Trophoblast cell (in vitro differentiated cells and primary cell): Measurements from ENCODE around the gene BMAL1.
"Not testable (repeated sequence)": the region's sequence is repeated elsewhere in the genome, so short reads cannot be mapped to it uniquely, and the experiment has no call there.

ENCODE experiments used
- DNase-seq, 2 donors: peaks; one replicate each; pipeline ENCODE4 v3.0.0-alpha.2; 2016
- H2AFZ ChIP-seq: 2 replicates; pipeline ENCODE4 v1.6.1; 2013; ENCODE audit warnings: low read length, moderate library complexity, mild to moderate bottlenecking; ENCODE audit not compliant: insufficient read depth, poor library complexity
- H2AK5ac ChIP-seq: 2 replicates; pipeline ENCODE4 v1.6.1; 2013; ENCODE audit warnings: mild to moderate bottlenecking, low read length
- H2BK120ac ChIP-seq: 2 replicates; pipeline ENCODE4 v1.6.1; 2013; ENCODE audit warnings: low read length, mild to moderate bottlenecking, moderate library complexity; ENCODE audit not compliant: insufficient read depth, poor library complexity
- H2BK12ac ChIP-seq: 2 replicates; pipeline ENCODE4 v1.6.1; 2013; ENCODE audit warnings: mild to moderate bottlenecking, low read length, moderate library complexity
- H2BK5ac ChIP-seq: 2 replicates; pipeline ENCODE4 v1.6.1; 2013; ENCODE audit warnings: low read length, low read depth, moderate library complexity, mild to moderate bottlenecking; ENCODE audit not compliant: poor library complexity
- H3K14ac ChIP-seq: 2 replicates; pipeline ENCODE4 v1.6.1; 2013; ENCODE audit warnings: mild to moderate bottlenecking, low read length
- H3K18ac ChIP-seq: 2 replicates; pipeline ENCODE4 v1.6.1; 2013; ENCODE audit warnings: mild to moderate bottlenecking, low read length
- H3K23ac ChIP-seq: 2 replicates; pipeline ENCODE4 v1.6.1; 2013; ENCODE audit warnings: low read length
- H3K27ac ChIP-seq: 2 replicates; pipeline ENCODE4 v1.5.1; 2013; ENCODE audit warnings: low read depth, mild to moderate bottlenecking, inconsistent platforms, low read length, moderate library complexity
- H3K27me3 ChIP-seq: 2 replicates; pipeline ENCODE4 v1.6.1; 2013; ENCODE audit warnings: inconsistent platforms, mild to moderate bottlenecking, low read length, moderate library complexity; ENCODE audit not compliant: insufficient read depth
- H3K36me3 ChIP-seq, 2 experiments: 1 replicate in 1 of 2; 2 replicates in 1 of 2; pipeline ENCODE4 v1.6.1; 2013; ENCODE audit warnings: low read length in 2 of 2, mild to moderate bottlenecking in 2 of 2, moderate library complexity in 1 of 2; ENCODE audit not compliant: insufficient read depth in 2 of 2, control insufficient read depth in 1 of 2
- H3K4ac ChIP-seq: 2 replicates; pipeline ENCODE4 v1.6.1; 2013; ENCODE audit warnings: low read depth, mild to moderate bottlenecking, low read length, moderate library complexity
- H3K4me1 ChIP-seq, 2 experiments: 1 replicate in 1 of 2; 2 replicates in 1 of 2; pipeline ENCODE4 v1.6.1; 2013; ENCODE audit warnings: low read length in 2 of 2, mild to moderate bottlenecking in 2 of 2, moderate library complexity in 1 of 2; ENCODE audit not compliant: insufficient read depth in 2 of 2, control insufficient read depth in 1 of 2
- H3K4me2 ChIP-seq: 2 replicates; pipeline ENCODE4 v1.6.1; 2013; ENCODE audit warnings: inconsistent platforms, mild to moderate bottlenecking, low read length, moderate library complexity
- H3K4me3 ChIP-seq: 2 replicates; pipeline ENCODE4 v1.5.1; 2013; ENCODE audit warnings: mild to moderate bottlenecking, low read depth, low read length, inconsistent platforms
- H3K79me1 ChIP-seq: one replicate; pipeline ENCODE4 v1.6.1; 2013; ENCODE audit warnings: low read length
- H3K79me2 ChIP-seq: 2 replicates; pipeline ENCODE4 v1.6.1; 2013; ENCODE audit warnings: low read length, mild to moderate bottlenecking; ENCODE audit not compliant: control insufficient read depth, insufficient read depth, poor library complexity
- H3K9ac ChIP-seq: 2 replicates; pipeline ENCODE4 v1.6.1; 2013; ENCODE audit warnings: mild to moderate bottlenecking, low read length
- H3K9me3 ChIP-seq: 2 replicates; pipeline ENCODE4 v1.6.1; 2013; ENCODE audit warnings: low read depth, mild to moderate bottlenecking, control low read depth, inconsistent platforms, low read length; ENCODE audit not compliant: insufficient read depth
- H4K12ac ChIP-seq: 2 replicates; pipeline ENCODE4 v1.6.1; 2013; ENCODE audit warnings: low read depth, mild to moderate bottlenecking, low read length, moderate library complexity
- H4K8ac ChIP-seq: 2 replicates; pipeline ENCODE4 v1.6.1; 2013; ENCODE audit warnings: low read depth, mild to moderate bottlenecking, low read length, moderate library complexity
- H4K91ac ChIP-seq: one replicate; pipeline ENCODE4 v1.6.1; 2013; ENCODE audit warnings: low read depth, mild to moderate bottlenecking, low read length, moderate library complexity
- WGBS: extraction: QIAGEN DNeasy Blood & Tissue Kit; methylation state at CpG from one replicate; pipeline ENCODE4 v1.1.7; 2013; ENCODE audit warnings: missing lambda C conversion rate; ENCODE audit not compliant: insufficient read length, insufficient coverage; ENCODE audit errors: extremely low coverage; 5-methylcytosine and 5-hydroxymethylcytosine counted together

BMAL1 gene

GRCh38 chr11:13258061-13258460, 19.5 kb upstream of the BMAL1 start:
- not testable (repeated sequence) for H3K23ac ChIP-seq, H3K36me3 ChIP-seq, H2BK12ac ChIP-seq, H4K91ac ChIP-seq, H3K4me3 ChIP-seq, H3K18ac ChIP-seq, H2BK120ac ChIP-seq, H3K4me2 ChIP-seq, H3K79me2 ChIP-seq, H2AK5ac ChIP-seq, H3K14ac ChIP-seq, H3K27ac ChIP-seq, H4K8ac ChIP-seq, H2BK5ac ChIP-seq, H3K4ac ChIP-seq, H4K12ac ChIP-seq, H3K9me3 ChIP-seq, H3K9ac ChIP-seq, H2AFZ ChIP-seq, H3K27me3 ChIP-seq
- Histone ChIP-seq H3K4me1 (peaks cover 14 to 20% of the 10 kb centered on the region in 2 experiments), H3K79me1 (peaks cover 13% of the 10 kb centered on the region)
- DNase-seq = peak; percentile 13 to 28
- no CpG with 5 or more reads among the region's 9 CpGs for WGBS

DNA sequence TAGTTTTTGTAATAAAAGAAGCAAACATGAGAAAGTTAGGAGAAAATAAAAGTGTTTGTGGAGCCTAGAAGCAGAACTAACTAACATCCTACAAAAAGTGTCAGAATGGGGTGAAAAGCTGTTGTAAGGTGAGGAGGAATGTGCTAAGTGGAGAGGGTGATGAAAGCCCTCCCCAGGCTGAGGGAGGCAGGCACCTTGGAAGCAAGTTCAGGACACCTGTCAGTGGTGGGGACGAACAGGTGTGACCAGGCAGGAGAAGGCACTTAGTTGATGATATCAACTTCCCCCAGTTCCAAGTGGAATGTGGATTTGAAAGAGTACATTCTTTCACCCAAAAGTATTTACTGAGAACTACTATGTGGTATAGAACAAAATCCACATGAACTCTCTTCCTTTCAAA, 18.7 kb upstream of the BMAL1 start:
- Histone ChIP-seq H2BK120ac (no peak overlapping the region), H3K79me1 (peaks cover 13% of the 10 kb centered on the region), H3K27ac (no peak overlapping the region), H3K27me3 (no peaks in the 10 kb centered on the region), H4K91ac (no peak overlapping the region), H3K9me3 (peaks cover 3% of the 10 kb centered on the region), H3K4me2 (no peak overlapping the region), H3K4ac (no peak overlapping the region), H3K23ac (no peak overlapping the region), H4K12ac (no peak overlapping the region), H4K8ac (no peak overlapping the region), H2AFZ (no peak overlapping the region), H2BK5ac (no peak overlapping the region), H3K4me1 (peaks cover 14 to 20% of the 10 kb centered on the region in 2 experiments), H3K79me2 (peaks cover 3% of the 10 kb centered on the region), H2AK5ac (no peak overlapping the region), H3K9ac (no peak overlapping the region), H3K14ac (no peak overlapping the region), H3K36me3 (no peaks in the 10 kb centered on the region), H3K18ac (no peak overlapping the region), H2BK12ac (no peak overlapping the region), H3K4me3 (no peak overlapping the region)
- no CpG with 5 or more reads among the region's 1 CpG for WGBS
- DNase-seq = peak; percentile 43 to 74

DNA sequence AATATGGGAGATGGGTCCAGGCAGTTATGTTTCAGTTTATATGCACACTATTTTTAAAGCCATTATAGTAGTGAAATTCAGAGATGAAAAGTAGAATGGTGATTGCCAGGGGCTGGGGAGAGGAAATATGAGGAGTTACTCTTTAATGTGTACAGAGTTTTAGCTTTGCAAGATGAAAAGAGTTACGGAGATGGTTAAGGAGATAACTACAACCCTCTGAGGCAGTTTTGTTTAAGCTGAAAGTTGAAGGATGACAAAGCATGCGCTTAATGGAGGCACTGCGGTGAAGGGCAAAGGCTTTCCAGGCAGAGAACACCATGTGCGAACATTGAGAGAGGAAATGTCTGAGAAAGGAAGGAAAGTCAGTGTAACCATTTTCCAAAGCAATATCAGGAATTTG, 18.2 kb upstream of the BMAL1 start:
- peak in 1 of 2 donors; percentile 13 for DNase-seq
- H2BK5ac ChIP-seq = no peak overlapping the region
- no peak overlapping the region for H3K27ac ChIP-seq
- no peak overlapping the region for H3K14ac ChIP-seq
- H3K23ac ChIP-seq = no peak overlapping the region
- no peak overlapping the region for H4K91ac ChIP-seq
- H3K27me3 ChIP-seq = no peaks in the 10 kb centered on the region
- peaks cover 13% of the 10 kb centered on the region for H3K79me1 ChIP-seq
- no peak overlapping the region for H3K9ac ChIP-seq
- H2AK5ac ChIP-seq = no peak overlapping the region
- H2BK120ac ChIP-seq = no peak overlapping the region
- no peak overlapping the region for H3K18ac ChIP-seq
- no peak overlapping the region for H2AFZ ChIP-seq
- no peak overlapping the region for H3K4me2 ChIP-seq
- no peak overlapping the region for H2BK12ac ChIP-seq
- H3K9me3 ChIP-seq = peaks cover 3% of the 10 kb centered on the region
- no peak overlapping the region for H4K8ac ChIP-seq
- no peaks in the 10 kb centered on the region for H3K36me3 ChIP-seq
- H3K4me3 ChIP-seq = no peak overlapping the region
- peaks cover 3% of the 10 kb centered on the region for H3K79me2 ChIP-seq
- no CpG with 5 or more reads among the region's 4 CpGs for WGBS
- peaks cover 14 to 20% of the 10 kb centered on the region in 2 experiments for H3K4me1 ChIP-seq
- H3K4ac ChIP-seq = no peak overlapping the region
- no peak overlapping the region for H4K12ac ChIP-seq

DNA sequence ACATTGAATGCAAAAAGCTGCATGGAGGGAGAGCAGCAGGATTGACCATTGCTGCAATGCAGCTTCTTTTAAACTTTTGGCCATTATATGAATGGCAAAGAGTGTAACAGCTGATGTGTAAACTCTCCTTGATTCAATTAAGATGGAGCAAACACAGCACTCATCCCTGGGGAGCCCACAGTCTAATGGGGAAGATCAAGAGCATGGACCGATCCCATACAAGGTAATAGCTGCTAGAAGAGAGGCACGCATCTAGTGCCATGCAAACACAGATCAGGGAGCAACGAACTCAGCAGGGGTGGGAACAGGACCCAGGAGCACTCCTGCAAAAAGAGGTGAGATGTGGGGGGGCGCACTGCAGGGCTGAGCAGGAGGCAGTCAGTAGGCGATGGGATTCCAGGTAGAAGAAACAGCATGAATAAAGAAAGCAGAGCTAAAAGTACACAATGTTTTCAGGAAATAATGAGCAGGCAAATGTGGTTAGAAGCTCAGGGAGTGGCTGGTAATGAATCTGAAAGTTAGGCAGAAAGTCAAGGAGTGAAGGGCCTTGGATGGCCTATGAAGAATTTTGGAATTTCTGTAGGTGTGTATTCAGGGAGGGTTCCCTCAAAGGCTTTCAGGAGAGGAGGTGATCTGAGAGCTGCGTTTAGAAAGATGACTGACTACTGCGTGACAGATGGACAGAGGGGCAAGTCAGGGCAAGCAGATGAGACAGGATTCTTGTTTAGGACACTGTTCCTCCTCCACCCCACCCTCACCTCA, 17.2 kb upstream of the BMAL1 start:
- H3K27me3 ChIP-seq = no peaks in the 10 kb centered on the region

More for the DNA sequence above, 17.2 kb upstream of the BMAL1 start:
- Histone ChIP-seq H2BK12ac (peak overlapping the region; percentile 78), H3K36me3 (no peaks in the 10 kb centered on the region), H3K23ac (no peak overlapping the region), H3K18ac (peak overlapping the region; percentile 87), H4K8ac (peak overlapping the region; percentile 31), H3K79me1 (peaks cover 13% of the 10 kb centered on the region), H2BK5ac (peak overlapping the region; percentile 67), H3K4me2 (no peak overlapping the region), H3K14ac (peak overlapping the region; percentile 72), H3K9ac (no peak overlapping the region), H2AK5ac (no peak overlapping the region), H3K4me1 (peaks cover 14 to 20% of the 10 kb centered on the region in 2 experiments), H3K9me3 (peaks cover 3% of the 10 kb centered on the region), H3K27ac (peak overlapping the region; percentile 38), H4K12ac (peak overlapping the region; percentile 27), H3K4me3 (no peak overlapping the region), H2AFZ (peak overlapping the region; percentile 67), H2BK120ac (peak overlapping the region; percentile 60), H3K79me2 (peaks cover 3% of the 10 kb centered on the region), H3K4ac (no peak overlapping the region), H4K91ac (peak overlapping the region; percentile 85)
- no peak for DNase-seq
- no CpG with 5 or more reads among the region's 7 CpGs for WGBS
